GM12892 (cell line): ENCODE measurements around the gene ZSCAN16.

Source experiments
- POLR2A ChIP-seq: IDR thresholded peaks from 2 replicates; pipeline ENCODE4 v1.6.1; 2011; ENCODE audit warnings: low read depth, low read length, control low read depth
- TAF1 ChIP-seq: IDR thresholded peaks from 2 replicates; pipeline ENCODE4 v1.6.1; 2011; ENCODE audit warnings: low read depth, mild to moderate bottlenecking, control low read depth, low read length, borderline replicate concordance

GRCh38 chr6:28165563-28165962 is 41.2 kb downstream of the ZSCAN16 start:
- TF ChIP-seq TAF1 (no peak), POLR2A (no peak)
